Esophagus squamous epithelium (tissue), 5 donors: ENCODE measurements around the gene SYNDIG1L. TPM values are rescaled to one million over a fixed set of nuclear protein-coding genes. Genes with fewer than 3 reads are reported as not detected.
A peak's percentile ranks its signal among the peaks of the same experiment; 100 is the strongest.

ENCODE experiments used
- DNase-seq: peaks from one replicate; lab custom pipeline; 2025; lab: John Stamatoyannopoulos, UW
- H3K27ac ChIP-seq, 4 donors: fragments of 200-600 bp; sonication (generic); one replicate each; pipeline ENCODE4 v1.5.1; 2016 to 2019; ENCODE audit warnings: mild to moderate bottlenecking in 1 of 4
- H3K27me3 ChIP-seq, 4 donors: fragments of 200-600 bp; sonication (generic); 1 replicate in 3 of 4; 2 replicates in 1 of 4; pipeline versions ENCODE4 v1.5.1 to v1.6.0; 2017 to 2021; ENCODE audit warnings: antibody characterized with exemption in 1 of 4
- H3K36me3 ChIP-seq, 3 donors: fragments of 200-600 bp; sonication (generic); one replicate each; pipeline ENCODE4 v1.5.1; 2016 to 2019
- H3K4me1 ChIP-seq, 3 donors: fragments of 200-600 bp; sonication (generic); one replicate each; pipeline ENCODE4 v1.5.1; 2017 to 2019
- H3K4me3 ChIP-seq, 4 donors: fragments of 200-600 bp; sonication (generic); 1 replicate in 3 of 4; 2 replicates in 1 of 4; pipeline ENCODE4 v1.5.1; 2016 to 2019; ENCODE audit warnings: mild to moderate bottlenecking in 2 of 4, moderate library complexity in 1 of 4
- H3K9me3 ChIP-seq, 3 donors: fragments of 200-600 bp; sonication (generic); one replicate each; pipeline ENCODE4 v1.5.1; 2016 to 2019
- CTCF ChIP-seq, 6 experiments: fragments of 450-650 bp in 4 of 6; fragments of 200-600 bp in 2 of 6; sonication (generic) in 2 of 6; IDR thresholded peaks; one replicate each; pipeline ENCODE4 v1.5.1; 2016 to 2019; ENCODE audit warnings: antibody characterized with exemption in 6 of 6, mild to moderate bottlenecking in 4 of 6, moderate library complexity in 4 of 6
- POLR2A ChIP-seq, 4 donors: fragments of 450-650 bp; IDR thresholded peaks; one replicate each; pipeline ENCODE4 v1.6.1; 2017; ENCODE audit warnings: antibody characterized with exemption in 4 of 4, mild to moderate bottlenecking in 4 of 4, moderate library complexity in 3 of 4
- WGBS, 2 donors: methylation state at CpG; one replicate each; pipeline ENCODE4 v1.1.5; 2018; 5-methylcytosine and 5-hydroxymethylcytosine counted together
- intact Hi-C: fragments of 100-400 bp; cut with DNase I; formaldehyde crosslinking; loops from one replicate; pipeline ENCODE4 v1.15.0; 2022
- total RNA-seq, 4 donors: library from RNA; depleted of rRNA; stranded (reverse); fragments of >200 nt; gene quantifications; one replicate each; pipeline ENCODE4 v1.1.0, GENCODE V29; 2016
- donor health status: DM: yes; HTN: yes; CAD: no.

Gene SYNDIG1L
- total RNA-seq, 4 donors from 2014 or later, result 0.19 TPM; not detected in 3

GRCh38 chr14:74377976-74378690 lies 47.9 kb downstream of the SYNDIG1L start:
- TF ChIP-seq POLR2A (IDR thresholded peaks at IDR 0.05) (no peak), CTCF (IDR thresholded peaks at IDR 0.05) (no peak)
- no peak for DNase-seq
- Histone ChIP-seq H3K36me3 (no peaks in the 10 kb centered on the region), H3K9me3 (no peaks in the 10 kb centered on the region), H3K27me3 (no peaks in the 10 kb centered on the region), H3K27ac (no peak overlapping the region), H3K4me1 (no peaks in the 10 kb centered on the region), H3K4me3 (no peak overlapping the region)
- intact Hi-C loops, result no loop called here
- 92 to 96% methylated on average over 18 to 31 of the region's 38 CpGs for WGBS, 2 donors

GRCh38 chr14:74368441-74368840 lies 57.6 kb downstream of the SYNDIG1L start:
- Histone ChIP-seq H3K36me3 (no peaks in the 10 kb centered on the region), H3K4me3 (no peak overlapping the region), H3K4me1 (no peaks in the 10 kb centered on the region), H3K27ac (no peak overlapping the region), H3K27me3 (peaks cover 0 to 25% (median 0%) of the 10 kb centered on the region in 4 donors), H3K9me3 (no peaks in the 10 kb centered on the region)
- WGBS, 2 donors, result 71 to 76% methylated on average over 8 of the region's 8 CpGs
- TF ChIP-seq CTCF (IDR thresholded peaks at IDR 0.05) (no peak), POLR2A (IDR thresholded peaks at IDR 0.05) (no peak)
- intact Hi-C loops, result no loop called here
- no peak for DNase-seq

GRCh38 chr14:74368026-74368425 lies 58.0 kb downstream of the SYNDIG1L start:
- Histone ChIP-seq H3K9me3 (no peaks in the 10 kb centered on the region), H3K27me3 (peaks cover 0 to 25% (median 0%) of the 10 kb centered on the region in 4 donors), H3K27ac (no peak overlapping the region), H3K4me3 (no peak overlapping the region), H3K4me1 (no peaks in the 10 kb centered on the region), H3K36me3 (no peaks in the 10 kb centered on the region)
- intact Hi-C loops, result no loop called here
- 78 to 97% methylated on average over 6 of the region's 6 CpGs for WGBS, 2 donors
- no peak for DNase-seq
- TF ChIP-seq POLR2A (IDR thresholded peaks at IDR 0.05), result no peak
- no peak for TF ChIP-seq CTCF (IDR thresholded peaks at IDR 0.05)

GRCh38 chr14:74364271-74364880 lies 61.6 kb downstream of the SYNDIG1L start:
- DNase-seq, result no peak
- Histone ChIP-seq H3K4me3 (no peak overlapping the region), H3K4me1 (no peaks in the 10 kb centered on the region), H3K36me3 (no peaks in the 10 kb centered on the region), H3K27ac (no peak overlapping the region), H3K9me3 (no peaks in the 10 kb centered on the region), H3K27me3 (peaks cover 0 to 25% (median 0%) of the 10 kb centered on the region in 4 donors)
- intact Hi-C loops, result no loop called here
- 65 to 73% methylated on average over 3 to 5 of the region's 7 CpGs for WGBS, 2 donors
- TF ChIP-seq CTCF (IDR thresholded peaks at IDR 0.05), result no peak
- TF ChIP-seq POLR2A (IDR thresholded peaks at IDR 0.05), result no peak

- H3K4me3 ChIP-seq, result no peak overlapping the region
- 24 to 26% methylated on average over 11 to 12 of the region's 12 CpGs for WGBS, 2 donors
- H3K9me3 ChIP-seq, result no peaks in the 10 kb centered on the region
- no peaks in the 10 kb centered on the region for H3K4me1 ChIP-seq
- TF ChIP-seq CTCF (IDR thresholded peaks at IDR 0.05), result peak; percentile 89 to 97 (median 92)
- TF ChIP-seq POLR2A (IDR thresholded peaks at IDR 0.05), result no peak
- intact Hi-C loops, result no loop called here
- H3K27ac ChIP-seq, result no peak overlapping the region
- DNase-seq, result no peak
- H3K36me3 ChIP-seq, result no peaks in the 10 kb centered on the region
- H3K27me3 ChIP-seq, result peaks cover 0 to 25% (median 0%) of the 10 kb centered on the region in 4 donors
Measured at GRCh38 chr14:74362361-74362915, 63.6 kb downstream of the SYNDIG1L start.
